NCI-H2029 (cell line): ENCODE data around the gene RETN.

Experiments
- DNase-seq: peaks from one replicate; lab custom pipeline; 2025; lab: John Stamatoyannopoulos, UW

The RETN gene

GRCh38 chr19:7682175-7682855 lies 13.5 kb downstream of the RETN start:
- DNase-seq: no peak

- DNase-seq: no peak
Measured at GRCh38 chr19:7685546-7686445, 16.9 kb downstream of the RETN start.

DNA sequence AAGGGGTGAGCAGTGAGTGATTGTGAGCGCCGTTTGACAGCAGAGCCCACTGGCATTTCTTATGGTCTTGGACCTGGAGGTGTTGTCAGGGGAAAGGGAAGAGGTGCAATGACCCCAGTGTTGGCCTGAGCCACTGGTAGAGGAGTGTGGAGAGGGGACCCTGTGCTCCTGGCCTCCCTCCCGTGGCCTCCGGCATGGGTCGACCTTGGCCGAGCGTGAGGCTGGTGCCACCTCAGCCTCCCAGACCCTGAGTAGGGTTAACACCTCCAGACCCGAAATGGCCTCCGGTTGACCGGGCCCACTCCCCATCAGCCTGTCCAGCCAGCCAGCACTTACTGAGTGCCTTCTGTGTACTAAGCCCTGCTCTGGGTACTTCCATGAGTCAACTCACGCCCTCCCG lies 18.3 kb downstream of the RETN start:
- no peak for DNase-seq

- DNase-seq: no peak
Measured at GRCh38 chr19:7689165-7689564, 20.3 kb downstream of the RETN start.

GRCh38 chr19:7690779-7691258 lies 22.0 kb downstream of the RETN start:
- no peak for DNase-seq

GRCh38 chr19:7691497-7691896 lies 22.6 kb downstream of the RETN start:
- no peak for DNase-seq

- DNase-seq: no peak
Measured at GRCh38 chr19:7692417-7693088, 23.7 kb downstream of the RETN start.

- DNase-seq: no peak
Measured at GRCh38 chr19:7694499-7694898, 25.6 kb downstream of the RETN start.

DNA sequence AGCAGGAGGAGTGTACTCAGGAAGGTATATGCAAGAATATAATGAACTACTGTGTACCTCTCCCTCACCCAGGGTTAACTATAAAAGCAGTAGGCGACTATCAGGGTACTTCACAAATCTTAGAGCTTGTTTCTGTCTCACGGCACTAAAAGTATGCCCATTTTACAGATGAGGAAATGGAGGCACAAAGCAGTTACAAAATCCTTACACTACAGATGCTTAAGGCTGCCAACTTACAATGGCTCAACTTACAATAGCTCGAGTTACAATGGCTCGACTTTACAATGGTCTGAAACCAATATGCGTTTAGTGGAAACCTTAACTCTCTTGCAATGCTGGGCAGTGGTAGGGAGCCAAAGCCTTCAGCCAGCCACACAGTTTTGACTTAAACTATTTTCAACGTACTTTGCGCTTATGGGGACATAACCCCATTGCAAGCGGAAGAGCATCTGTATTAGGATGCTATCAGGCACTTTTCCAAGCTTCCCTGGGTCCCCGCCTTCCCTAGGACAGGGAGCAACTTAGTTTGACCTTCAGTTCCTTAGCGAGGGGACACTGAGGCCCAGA lies 29.0 kb downstream of the RETN start:
- DNase-seq: no peak

- no peak for DNase-seq
Measured at GRCh38 chr19:7698583-7698982, 29.7 kb downstream of the RETN start.

DNA sequence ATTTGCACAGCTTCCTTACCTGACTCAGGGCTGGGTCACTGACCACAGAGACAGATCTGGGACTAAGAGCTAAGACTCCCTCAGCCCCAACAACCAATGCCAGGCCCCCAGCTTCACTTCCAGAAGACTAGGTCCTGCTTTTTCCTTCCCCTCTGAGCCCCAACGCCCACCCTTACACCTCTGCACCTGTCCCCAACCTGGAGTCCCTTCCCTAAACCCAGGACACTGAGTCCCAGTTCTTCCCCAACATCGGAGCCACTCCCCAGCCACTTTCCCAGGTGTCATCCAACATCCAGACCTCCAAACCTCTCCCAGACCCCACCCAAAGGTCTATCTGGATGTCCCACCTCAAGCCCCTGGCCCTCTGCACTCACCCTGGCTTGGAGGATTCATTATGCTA lies 30.2 kb downstream of the RETN start:
- no peak for DNase-seq

GRCh38 chr19:7699417-7700401 lies 30.9 kb downstream of the RETN start:
- DNase-seq: no peak

GRCh38 chr19:7701049-7701653 lies 32.3 kb downstream of the RETN start:
- DNase-seq: no peak

DNA sequence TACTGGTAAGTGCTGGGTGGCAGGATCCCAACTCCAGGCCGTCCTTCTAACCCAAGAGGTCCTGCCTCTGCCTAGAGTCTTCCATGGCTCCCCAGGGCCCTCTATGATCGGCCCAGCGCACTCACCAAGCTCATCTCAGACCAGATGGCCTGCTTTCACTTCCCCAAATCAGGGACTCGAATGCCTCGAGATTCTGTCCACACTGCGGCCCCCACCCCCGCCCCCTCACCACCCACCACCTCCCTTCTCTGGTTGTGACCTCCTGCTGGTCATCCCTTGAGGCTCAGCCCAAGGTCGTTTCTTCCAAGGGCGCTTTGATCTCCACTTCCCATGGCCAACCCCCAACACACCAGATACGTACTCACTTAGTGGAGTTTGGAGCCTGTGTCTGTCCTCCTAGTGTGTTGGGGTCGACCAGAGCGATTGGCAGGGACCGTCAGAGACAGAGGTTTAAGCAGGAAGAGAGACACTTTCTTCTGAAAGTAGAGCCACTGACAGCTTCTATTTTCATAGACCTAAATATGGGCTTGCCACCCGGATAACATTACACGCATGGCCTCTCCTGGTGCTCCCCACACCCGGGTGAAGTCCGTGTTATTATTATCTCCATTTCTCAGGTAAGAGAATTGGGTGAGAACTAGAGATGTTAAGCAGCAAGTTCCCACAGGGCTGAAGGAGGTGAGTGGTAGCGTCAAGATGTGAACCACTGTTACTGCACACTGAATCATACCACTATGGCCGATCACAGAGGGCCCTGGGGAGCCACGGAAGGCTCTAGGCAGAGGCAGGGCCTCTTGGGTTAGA lies 33.0 kb downstream of the RETN start, which contains the start of gene FCER2:
FCER2 (minus strand) TSS at position 478 of the 804 bp plus-strand sequence. CDS start 2,371 bp downstream, outside the sequence.
- no peak for DNase-seq

GRCh38 chr19:7703332-7703731 lies 34.5 kb downstream of the RETN start:
- no peak for DNase-seq

DNA sequence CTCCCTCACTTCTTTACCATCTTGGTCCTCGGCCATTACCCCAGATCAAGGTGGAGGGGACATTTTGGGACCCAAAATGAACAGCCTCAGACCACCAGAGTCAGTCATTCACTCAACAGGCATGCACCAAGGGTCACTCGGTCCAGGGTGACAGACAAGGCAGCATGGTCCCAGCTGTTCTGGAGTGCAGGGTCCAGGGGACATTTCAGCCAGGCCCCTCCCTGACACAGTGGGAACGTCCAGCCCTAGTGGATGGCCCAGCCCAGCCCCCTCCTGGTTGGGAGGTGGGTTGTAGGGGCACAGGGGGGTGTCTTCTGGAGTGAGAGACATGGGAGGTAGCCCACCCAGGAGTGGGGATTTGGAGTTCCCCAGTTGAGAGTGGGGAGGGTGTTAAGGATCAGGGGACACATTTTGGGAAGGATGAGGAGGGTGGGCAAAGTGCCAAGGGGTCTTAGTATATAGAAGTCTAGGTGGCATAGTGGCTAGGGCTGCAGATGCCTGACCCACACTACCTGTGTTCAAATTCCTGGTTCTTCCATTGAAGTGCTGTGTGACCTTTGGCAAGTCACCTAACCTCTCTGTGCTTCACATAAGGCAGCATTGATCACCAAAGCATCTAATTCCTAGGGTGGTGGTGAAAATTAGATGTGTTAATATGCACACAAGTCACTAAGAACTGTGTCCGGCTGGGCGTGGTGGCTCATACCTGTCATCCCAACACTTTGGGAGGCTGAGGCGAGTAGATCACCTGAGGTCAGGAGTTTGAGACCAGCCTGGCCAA lies 35.6 kb downstream of the RETN start:
- no peak for DNase-seq

DNA sequence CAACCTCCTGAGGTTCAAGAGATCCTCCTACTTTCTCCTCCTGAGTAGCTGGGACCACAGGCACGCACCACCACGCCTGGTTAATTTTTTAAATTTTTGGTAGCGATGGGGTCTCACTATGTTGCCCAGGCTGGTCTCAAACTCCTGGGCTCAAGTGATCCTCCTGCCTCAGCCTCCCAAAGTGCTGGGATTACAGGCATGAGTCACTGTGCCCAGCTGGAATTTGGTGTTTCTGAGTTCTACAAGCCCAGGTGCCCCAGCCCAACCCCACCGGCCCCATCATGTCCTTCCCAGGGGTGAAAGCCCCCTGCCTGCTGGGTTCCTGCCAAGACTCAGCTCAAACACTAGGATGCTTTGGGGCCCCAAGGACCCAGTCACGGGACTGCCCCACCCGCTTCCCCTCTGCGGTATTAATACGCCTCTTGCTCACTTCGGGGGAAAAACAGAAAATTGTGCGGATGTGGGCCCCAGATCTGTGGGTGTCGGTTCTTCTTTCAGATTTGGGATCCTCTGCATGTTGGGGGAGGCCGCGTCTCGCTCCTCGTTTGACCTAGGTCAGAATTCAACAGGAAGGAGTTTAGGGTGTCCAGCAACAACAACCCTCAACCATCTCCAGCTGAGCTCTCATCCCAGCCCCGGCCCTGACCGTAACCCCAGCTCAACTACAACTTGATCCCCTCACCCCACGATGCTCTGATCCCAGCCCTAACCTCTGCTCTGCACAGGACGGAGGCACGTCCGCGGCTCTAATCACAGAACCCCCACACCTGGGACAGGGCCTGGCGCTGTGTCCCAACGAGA lies 36.7 kb downstream of the RETN start:
- no peak for DNase-seq
